Liver (tissue), 3 donors: ENCODE measurements around the gene TMEM232.

Experiments used
- GABPA ChIP-seq, 2 donors: IDR thresholded peaks in 1 of 2; conservative IDR thresholded peaks in 1 of 2; 2 replicates each; pipeline ENCODE4 v1.6.1; 2016; ENCODE audit warnings: antibody characterized with exemption in 2 of 2, mild to moderate bottlenecking in 1 of 2, moderate library complexity in 1 of 2
- HNF4G ChIP-seq: IDR thresholded peaks from 2 replicates; pipeline ENCODE4 v1.6.1; 2016; ENCODE audit warnings: antibody characterized with exemption
- MAX ChIP-seq: IDR thresholded peaks from 2 replicates; pipeline ENCODE4 v1.6.1; 2016; ENCODE audit warnings: antibody characterized with exemption
- RAD21 ChIP-seq, 2 donors: IDR thresholded peaks; 2 replicates each; pipeline ENCODE4 v1.6.1; 2016; ENCODE audit warnings: antibody characterized with exemption in 2 of 2, mild to moderate bottlenecking in 2 of 2
- REST ChIP-seq: IDR thresholded peaks from 2 replicates; pipeline ENCODE4 v1.6.1; 2016; ENCODE audit warnings: antibody characterized with exemption, mild to moderate bottlenecking
- TAF1 ChIP-seq: conservative IDR thresholded peaks from 2 replicates; pipeline ENCODE4 v1.6.1; 2016; ENCODE audit warnings: antibody characterized with exemption, mild to moderate bottlenecking
- YY1 ChIP-seq: IDR thresholded peaks from 2 replicates; pipeline ENCODE4 v1.6.1; 2016; ENCODE audit warnings: antibody characterized with exemption, mild to moderate bottlenecking
- TF ChIP-seq, protein P1 (sequence below): fragments of 150-350 bp; IDR thresholded peaks from 2 replicates; pipeline ENCODE4 v1.5.1; 2017; ENCODE audit warnings: improper control_type of control experiment, low read depth, low read length; ENCODE audit not compliant: missing input control
- TF ChIP-seq, protein P2 (sequence below): IDR thresholded peaks from 2 replicates; pipeline ENCODE4 v1.6.1; 2016; ENCODE audit warnings: antibody characterized with exemption
- donor health status: healthy.
- donor health status: healthy.

DNA sequence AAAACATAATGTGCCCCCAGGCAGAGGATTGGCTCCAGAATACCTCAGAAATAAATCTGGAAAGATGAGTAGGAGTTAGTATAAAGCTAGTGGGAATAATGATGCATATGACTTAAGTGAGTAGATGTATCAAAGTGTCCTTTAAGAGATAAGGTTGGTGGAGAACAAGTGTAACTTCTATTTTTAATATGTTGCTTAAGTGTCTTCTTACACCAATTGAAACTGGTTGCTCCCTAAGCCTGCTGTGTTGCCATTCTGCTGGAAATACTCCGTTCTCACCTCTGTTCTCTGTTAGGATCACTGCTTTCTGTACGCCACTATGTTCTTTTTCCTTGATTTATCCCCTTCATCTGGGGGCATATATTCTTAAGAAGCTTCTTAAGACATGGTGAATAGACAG, 286.4 kb downstream of the TMEM232 start:
- TF ChIP-seq, protein P1, sequence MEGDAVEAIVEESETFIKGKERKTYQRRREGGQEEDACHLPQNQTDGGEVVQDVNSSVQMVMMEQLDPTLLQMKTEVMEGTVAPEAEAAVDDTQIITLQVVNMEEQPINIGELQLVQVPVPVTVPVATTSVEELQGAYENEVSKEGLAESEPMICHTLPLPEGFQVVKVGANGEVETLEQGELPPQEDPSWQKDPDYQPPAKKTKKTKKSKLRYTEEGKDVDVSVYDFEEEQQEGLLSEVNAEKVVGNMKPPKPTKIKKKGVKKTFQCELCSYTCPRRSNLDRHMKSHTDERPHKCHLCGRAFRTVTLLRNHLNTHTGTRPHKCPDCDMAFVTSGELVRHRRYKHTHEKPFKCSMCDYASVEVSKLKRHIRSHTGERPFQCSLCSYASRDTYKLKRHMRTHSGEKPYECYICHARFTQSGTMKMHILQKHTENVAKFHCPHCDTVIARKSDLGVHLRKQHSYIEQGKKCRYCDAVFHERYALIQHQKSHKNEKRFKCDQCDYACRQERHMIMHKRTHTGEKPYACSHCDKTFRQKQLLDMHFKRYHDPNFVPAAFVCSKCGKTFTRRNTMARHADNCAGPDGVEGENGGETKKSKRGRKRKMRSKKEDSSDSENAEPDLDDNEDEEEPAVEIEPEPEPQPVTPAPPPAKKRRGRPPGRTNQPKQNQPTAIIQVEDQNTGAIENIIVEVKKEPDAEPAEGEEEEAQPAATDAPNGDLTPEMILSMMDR = no peak
- TF ChIP-seq REST (no peak), RAD21 (IDR thresholded peaks at IDR 0.05) (no peak), HNF4G (no peak), TAF1 (no peak), MAX (no peak), YY1 (no peak), GABPA (IDR thresholded peaks at IDR 0.05 in 1 of 2, conservative IDR thresholded peaks at IDR 0.05 in 1 of 2) (no peak)
- TF ChIP-seq, protein P2, sequence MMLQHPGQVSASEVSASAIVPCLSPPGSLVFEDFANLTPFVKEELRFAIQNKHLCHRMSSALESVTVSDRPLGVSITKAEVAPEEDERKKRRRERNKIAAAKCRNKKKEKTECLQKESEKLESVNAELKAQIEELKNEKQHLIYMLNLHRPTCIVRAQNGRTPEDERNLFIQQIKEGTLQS = no peak
